Hepatic stellate cell (primary cell): ENCODE data around the gene C1RL.
"Not testable (repeated sequence)": the region's sequence is repeated elsewhere in the genome, so short reads cannot be mapped to it uniquely, and the experiment has no call there.

Experiments used
- DNase-seq: peaks from one replicate; pipeline ENCODE4 v3.0.0; 2011; ENCODE audit warnings: low spot score

The C1RL gene

GRCh38 chr12:7061596-7061995 lies 47.4 kb downstream of the C1RL start:
- DNase-seq = no peak

- no peak for DNase-seq
Measured at GRCh38 chr12:7061138-7061537, 47.9 kb downstream of the C1RL start.

GRCh38 chr12:7060353-7060954 lies 48.6 kb downstream of the C1RL start, which contains the start of gene C1S:
Gene C1S, plus strand, starts transcription at chr12:7060718. Its CDS starts 1,195 bp downstream, at chr12:7061913.
- peak; percentile 95 for DNase-seq

GRCh38 chr12:7059780-7060179 lies 49.2 kb downstream of the C1RL start:
- no peak for DNase-seq

GRCh38 chr12:7058850-7059395 lies 50.1 kb downstream of the C1RL start:
- DNase-seq = no peak

GRCh38 chr12:7058163-7058845 lies 50.7 kb downstream of the C1RL start:
- DNase-seq = no peak

- not testable (repeated sequence) for DNase-seq
Measured at GRCh38 chr12:7055736-7056135, 53.3 kb downstream of the C1RL start.

GRCh38 chr12:7054925-7055324 lies 54.1 kb downstream of the C1RL start:
- DNase-seq = no peak

- not testable (repeated sequence) for DNase-seq
Measured at GRCh38 chr12:7049973-7050372, 59.0 kb downstream of the C1RL start.

- not testable (repeated sequence) for DNase-seq
Measured at GRCh38 chr12:7049445-7049951, 59.5 kb downstream of the C1RL start.

- no peak for DNase-seq
Measured at GRCh38 chr12:7047306-7047705, 61.7 kb downstream of the C1RL start.

GRCh38 chr12:7046383-7047105 lies 62.5 kb downstream of the C1RL start:
- DNase-seq = no peak

GRCh38 chr12:7045913-7046312 lies 63.1 kb downstream of the C1RL start:
- no peak for DNase-seq
